HG03175 (cell line): Measurements from ENCODE around the gene PGAM4.
"Not testable (repeated sequence)": the region's sequence is repeated elsewhere in the genome, so short reads cannot be mapped to it uniquely, and the experiment has no call there.

Experiments used
- ATAC-seq: cut with Tn5 transposase; IDR thresholded peaks from one replicate; pipeline ENCODE4 v1.9.1; 2021; ENCODE audit warnings: mild to moderate bottlenecking, moderate library complexity; ENCODE audit not compliant: unreplicated experiment

The PGAM4 gene

GRCh38 chrX:77969538-77969937 lies at the start of gene PGAM4:
Gene PGAM4, minus strand, starts transcription at chrX:77969638. Its CDS starts 0 bp downstream, at chrX:77969638.
- no peak for ATAC-seq

GRCh38 chrX:78011846-78012245 lies 42.4 kb upstream of the PGAM4 start:
- no peak for ATAC-seq

- ATAC-seq = no peak
Measured at GRCh38 chrX:77979870-77980269, 10.4 kb upstream of the PGAM4 start.

DNA sequence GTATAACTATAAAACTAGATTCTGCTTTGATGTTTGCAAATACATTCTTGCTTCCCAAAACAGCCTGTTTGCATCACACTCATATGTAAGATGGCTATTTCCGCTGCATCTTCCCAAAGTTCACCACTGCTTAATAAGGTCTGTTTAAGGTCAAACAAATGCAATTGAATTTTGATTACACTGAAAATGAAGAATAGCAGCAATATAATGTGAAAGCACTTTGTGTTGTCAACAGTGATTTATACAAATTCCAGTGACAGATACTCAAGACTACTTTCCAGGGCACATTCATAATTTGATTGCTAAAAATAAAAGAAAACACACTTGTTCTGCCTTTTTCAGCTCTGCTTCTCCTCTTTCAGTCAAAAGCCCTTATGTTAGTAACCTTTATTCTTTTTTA lies 8.1 kb upstream of the PGAM4 start:
- no peak for ATAC-seq

- ATAC-seq = no peak
Measured at GRCh38 chrX:77977095-77977494, 7.7 kb upstream of the PGAM4 start.

DNA sequence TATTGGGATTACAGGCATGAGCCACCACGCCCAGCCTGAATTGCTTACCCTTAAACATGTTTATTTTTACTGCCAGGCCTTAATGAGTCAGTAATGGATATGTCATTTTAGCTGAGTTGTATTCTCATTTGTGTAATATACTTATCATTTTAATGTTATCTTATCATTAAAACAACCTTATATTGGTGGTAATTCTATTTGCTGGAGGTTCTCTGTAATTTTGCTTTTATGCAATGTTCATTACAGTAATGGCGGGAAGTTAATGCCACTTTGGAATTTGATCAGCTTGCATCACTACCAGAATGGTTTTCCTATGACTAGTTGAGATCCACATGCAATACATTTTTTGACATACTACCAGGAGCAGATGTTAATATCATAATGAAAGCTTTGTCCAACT lies 6.3 kb upstream of the PGAM4 start:
- ATAC-seq = no peak

- no peak for ATAC-seq
Measured at GRCh38 chrX:77967631-77968030, 1.8 kb downstream of the PGAM4 start.

GRCh38 chrX:77966361-77966760 lies 3.1 kb downstream of the PGAM4 start:
- no peak for ATAC-seq

DNA sequence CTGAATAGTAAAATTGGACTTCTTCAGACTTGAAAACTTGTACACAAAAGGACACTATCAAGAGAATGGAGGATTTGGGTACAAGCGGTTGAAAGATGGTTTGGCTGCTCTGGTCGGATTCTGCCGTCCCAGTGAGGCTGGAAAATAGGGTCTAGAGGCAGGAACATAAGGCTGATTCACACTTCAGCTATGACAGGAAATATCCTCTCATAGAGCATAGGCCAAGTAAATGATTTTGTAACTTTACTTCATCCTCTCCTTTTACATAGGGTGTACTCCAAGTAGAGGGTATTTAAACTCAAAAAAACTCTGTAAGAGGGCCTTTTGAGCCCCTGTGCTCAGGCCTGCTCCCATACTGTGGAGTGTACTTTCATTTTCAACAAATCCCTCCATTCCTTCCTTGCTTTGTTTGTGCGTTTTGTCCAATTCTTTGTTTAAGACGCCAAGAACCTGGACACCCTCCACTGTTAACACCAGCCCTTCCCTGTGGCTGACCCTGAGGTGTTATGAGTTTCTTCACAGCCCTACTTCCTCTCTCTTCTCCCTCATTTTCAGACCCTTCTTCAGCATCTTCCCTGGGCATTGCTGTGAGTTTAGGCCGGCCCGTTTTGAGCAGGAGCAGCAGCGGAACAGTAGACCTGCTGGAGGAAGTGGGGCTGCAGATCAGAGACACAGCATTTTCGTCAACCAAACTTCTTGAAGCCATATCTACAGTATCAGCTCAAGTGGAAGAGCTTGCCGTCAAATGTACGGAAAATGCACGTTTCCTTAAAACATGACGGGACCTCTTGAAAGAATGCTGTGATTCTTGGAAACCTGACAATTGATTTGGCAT lies 7.2 kb downstream of the PGAM4 start:
- ATAC-seq = no peak

GRCh38 chrX:77961063-77961462 lies 8.4 kb downstream of the PGAM4 start:
- ATAC-seq = no peak

DNA sequence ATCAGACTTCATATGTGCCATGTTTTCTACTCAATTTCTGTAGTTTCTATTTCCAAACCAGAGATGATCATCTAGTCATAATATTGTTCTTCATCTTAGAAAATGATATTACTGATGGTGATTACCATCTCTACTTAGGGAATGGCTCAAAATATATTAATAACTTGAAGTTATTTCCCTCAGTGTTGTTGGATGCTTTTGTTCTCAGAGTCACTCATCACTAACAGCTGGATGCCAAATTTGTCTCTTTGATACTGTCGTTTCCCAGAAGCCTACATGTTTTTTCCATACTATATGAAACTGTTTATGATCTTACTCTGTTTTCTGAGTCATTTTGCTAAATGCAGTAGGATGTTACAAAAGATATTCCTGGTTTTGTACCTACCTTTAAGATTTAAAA lies 8.9 kb downstream of the PGAM4 start:
- no peak for ATAC-seq

DNA sequence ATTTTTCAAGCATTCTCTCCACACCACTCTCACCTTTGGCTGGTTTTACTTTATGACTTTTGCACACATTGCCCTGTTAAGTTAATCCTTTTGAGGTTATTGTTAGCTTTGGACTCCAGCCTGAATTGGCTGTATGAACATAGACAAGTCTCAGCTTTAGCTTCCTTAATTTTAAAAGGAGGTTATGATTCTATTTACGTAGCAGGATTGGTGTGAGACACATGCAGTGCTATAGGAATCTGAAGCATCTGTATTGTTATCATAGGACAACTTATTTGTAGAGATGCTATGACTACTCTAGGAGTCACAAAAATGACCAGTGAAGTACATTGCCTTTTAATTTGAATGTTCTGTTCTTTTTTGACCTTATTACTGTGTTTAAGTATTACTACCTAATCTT lies 15.7 kb downstream of the PGAM4 start:
- ATAC-seq = no peak

DNA sequence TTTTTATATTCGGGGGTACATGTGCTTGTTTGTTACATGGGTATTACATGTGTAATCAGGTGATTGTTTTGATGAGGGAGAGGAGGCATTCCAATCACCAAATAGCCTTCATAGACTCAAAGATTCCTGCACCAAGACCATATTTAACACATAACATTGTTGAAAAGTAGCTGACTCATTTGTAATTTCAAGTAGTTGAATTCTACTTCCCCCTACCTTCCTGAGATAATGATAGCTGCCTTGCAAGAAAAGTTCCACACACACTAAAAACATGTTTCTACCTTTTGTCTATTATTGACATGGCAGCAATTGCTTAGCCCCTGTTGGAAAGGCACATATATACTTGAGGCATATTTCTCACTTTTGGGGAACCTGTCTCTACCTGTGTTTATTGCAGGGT lies 16.1 kb downstream of the PGAM4 start:
- no peak for ATAC-seq

DNA sequence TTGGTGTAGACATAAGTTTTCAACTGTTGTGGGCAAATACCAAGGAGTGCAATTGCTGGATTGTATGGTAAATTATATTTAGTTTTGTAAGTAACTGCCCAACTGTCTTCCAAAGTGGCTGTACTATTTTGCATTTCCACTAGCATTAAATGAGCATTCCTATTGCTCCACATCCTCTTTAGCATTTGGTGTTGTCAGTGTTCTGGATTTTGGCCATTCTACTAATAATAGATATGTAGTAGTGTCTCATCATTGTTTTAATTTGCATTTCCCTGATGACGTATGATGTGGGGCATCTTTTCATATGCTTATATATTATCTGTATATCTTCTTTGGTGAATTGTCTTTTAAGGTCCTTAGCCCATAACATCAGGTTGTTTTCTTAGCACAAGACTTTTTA lies 17.3 kb downstream of the PGAM4 start:
- no peak for ATAC-seq

DNA sequence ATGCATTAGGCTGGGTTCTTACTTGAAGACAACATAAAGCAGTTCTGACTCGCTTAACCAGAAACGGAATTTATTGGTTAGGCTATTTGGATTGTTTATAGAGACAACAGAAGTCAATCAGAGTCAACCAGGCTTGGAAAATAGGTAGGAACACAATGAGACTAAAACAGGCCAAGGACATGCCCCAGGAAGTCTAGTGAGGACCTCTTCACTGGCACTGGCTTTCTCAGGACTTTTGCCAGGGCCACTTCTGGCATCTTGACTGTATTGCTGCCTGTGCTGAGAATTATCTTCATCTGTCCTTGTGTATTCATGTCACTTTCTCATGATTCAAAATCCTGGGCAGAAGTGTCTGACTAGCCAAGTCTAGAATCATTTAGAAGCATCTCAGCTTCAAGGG lies 19.6 kb downstream of the PGAM4 start:
- no peak for ATAC-seq

DNA sequence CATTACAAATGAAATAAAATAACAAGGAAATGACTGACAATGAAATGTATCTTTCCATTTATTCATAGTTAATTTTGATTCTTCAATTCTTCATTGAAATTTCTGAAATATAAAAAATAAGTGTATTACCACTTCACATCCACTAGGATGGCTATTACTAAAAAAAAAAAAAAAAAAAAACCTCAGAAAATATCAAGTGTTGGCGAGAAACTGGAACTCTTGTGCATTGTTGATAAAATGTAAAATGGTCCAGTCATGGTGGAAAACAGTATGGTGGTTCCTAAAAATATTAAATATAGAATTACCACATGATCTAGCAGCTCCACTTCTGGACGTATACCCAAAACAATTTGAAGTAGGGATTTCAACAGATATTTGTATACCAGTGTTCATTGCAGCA lies 22.9 kb downstream of the PGAM4 start:
- ATAC-seq = no peak

GRCh38 chrX:77945910-77946545 lies 23.4 kb downstream of the PGAM4 start:
- no peak for ATAC-seq

GRCh38 chrX:77945031-77945430 lies 24.4 kb downstream of the PGAM4 start:
- not testable (repeated sequence) for ATAC-seq

GRCh38 chrX:77938083-77938680 lies 31.3 kb downstream of the PGAM4 start:
- no peak for ATAC-seq

DNA sequence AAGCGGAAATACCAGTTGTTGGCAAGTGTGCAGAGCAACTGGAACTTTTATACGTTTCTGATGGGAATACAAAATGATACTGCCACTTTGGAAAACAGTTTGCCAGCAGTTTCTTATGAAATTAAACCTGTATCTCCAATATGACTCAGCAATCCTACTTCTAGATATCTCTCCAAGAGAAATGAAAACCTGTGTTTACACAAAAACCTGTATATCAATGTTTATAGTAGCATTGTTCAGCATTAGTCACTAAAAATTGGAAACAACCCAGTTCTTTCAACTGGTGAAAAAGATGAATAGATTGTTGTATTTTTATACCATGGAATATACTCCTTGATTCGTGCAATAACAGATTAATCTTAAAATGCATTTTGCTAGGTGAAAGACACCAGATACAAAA lies 32.1 kb downstream of the PGAM4 start:
- ATAC-seq = no peak

- ATAC-seq = no peak
Measured at GRCh38 chrX:77936299-77936698, 33.1 kb downstream of the PGAM4 start.

GRCh38 chrX:77935886-77936285 lies 33.6 kb downstream of the PGAM4 start:
- ATAC-seq = no peak
